CD4-positive, alpha-beta T cell treated with Interleukin-1 beta for 1 hour (primary cell): Measurements from ENCODE around the gene GALNT2.

Experiments
- DNase-seq, 2 donors: peaks; one replicate each; pipeline ENCODE4 v3.0.0-alpha.2; 2020 to 2022

The GALNT2 gene

GRCh38 chr1:230073371-230074035, 6.5 kb downstream of the GALNT2 start:
- no peak for DNase-seq

DNA sequence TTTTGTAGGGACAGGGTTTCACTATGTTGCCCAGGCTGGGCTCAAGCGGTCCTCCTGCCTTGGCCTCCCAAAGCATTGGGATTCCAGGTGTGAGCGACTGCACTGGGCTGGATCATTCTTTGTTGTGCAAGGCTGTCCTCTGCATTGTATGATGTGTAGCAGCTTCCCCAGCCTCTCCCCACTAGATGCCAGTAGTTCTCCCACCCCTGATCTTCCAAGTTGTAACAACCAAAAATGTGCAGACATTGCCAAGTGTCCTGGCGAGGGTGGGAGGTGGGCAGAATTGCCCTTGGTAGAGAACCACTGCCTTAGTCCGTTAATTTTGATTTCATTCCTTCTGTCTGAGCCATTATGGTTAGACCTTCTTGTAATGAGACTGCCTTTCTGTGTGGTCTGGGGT, 7.2 kb downstream of the GALNT2 start:
- DNase-seq = no peak

GRCh38 chr1:230074762-230075161, 7.7 kb downstream of the GALNT2 start:
- DNase-seq = no peak

DNA sequence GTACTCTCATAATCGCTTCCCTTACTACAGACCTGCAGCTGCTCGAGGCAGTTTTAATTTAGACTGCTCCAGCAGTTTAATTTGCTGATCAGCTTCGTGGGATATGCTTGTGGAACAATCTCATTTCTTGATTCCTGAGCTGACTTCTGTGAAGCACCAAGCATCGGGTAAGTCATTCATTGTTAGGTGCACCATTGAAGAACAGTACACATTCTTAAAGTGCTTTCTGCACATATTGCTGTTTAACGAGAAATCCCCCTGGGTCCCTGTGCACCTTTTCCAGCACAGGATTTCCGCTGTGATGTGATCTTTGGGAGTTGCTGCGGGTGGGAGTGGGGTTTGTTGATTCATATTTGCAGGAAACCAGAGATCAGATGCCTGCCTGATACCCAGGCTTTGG, 9.1 kb downstream of the GALNT2 start:
- no peak for DNase-seq

DNA sequence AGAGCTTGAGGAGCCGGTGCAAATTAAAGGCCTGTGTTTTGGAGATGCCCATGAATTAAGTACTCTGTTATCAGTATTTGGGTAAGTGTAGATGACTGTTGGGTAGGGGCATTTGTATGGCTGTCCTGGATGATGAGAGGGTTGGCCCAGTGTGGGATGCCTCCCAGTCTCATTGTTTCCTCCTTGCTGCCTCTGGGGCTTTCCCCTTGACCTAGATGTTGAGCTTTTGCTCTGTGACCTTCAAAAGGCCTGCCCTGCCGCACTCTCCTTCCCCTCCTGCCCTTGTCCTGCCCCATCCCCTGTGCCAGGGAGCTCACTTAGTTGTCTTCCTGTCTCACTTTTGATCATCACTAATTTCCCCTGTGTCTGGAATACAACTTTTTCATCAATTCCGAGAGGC, 10.0 kb downstream of the GALNT2 start:
- no peak for DNase-seq

DNA sequence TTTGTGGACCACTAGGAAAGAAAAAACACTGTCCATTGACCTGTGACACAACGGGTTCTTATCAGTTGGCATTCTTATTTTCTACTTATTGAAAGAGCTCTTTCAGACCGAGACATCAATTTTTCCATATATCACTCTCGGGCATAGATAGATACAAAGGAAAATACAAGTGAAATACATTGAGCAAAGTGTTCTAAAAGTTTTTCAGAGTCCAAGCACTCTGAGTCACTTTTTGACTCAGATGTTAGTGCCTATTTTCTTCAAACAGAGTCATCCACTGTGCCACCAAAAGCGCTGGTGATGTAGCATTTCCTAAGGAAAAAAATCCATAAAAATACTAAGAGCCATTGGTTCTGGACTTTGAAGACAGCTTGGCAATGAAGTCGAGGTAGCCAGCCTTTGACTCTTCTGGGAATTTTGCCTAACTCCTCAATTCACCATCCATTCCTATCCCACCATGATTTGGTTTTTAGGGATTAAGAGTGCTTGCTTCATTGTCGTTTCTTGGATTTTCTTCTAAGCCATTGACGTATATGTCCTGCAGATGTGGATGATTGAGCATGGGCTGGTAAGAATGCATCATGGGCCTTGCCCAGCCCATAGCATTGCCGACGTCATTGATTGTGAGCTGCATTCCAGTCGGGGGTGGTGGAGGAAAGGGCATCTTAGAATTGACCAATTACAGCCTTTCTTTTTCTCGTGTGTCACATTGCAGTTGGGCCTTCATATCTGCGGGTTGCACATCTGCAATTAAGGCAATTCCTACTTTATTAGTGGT, 10.6 kb downstream of the GALNT2 start:
- DNase-seq = no peak

DNA sequence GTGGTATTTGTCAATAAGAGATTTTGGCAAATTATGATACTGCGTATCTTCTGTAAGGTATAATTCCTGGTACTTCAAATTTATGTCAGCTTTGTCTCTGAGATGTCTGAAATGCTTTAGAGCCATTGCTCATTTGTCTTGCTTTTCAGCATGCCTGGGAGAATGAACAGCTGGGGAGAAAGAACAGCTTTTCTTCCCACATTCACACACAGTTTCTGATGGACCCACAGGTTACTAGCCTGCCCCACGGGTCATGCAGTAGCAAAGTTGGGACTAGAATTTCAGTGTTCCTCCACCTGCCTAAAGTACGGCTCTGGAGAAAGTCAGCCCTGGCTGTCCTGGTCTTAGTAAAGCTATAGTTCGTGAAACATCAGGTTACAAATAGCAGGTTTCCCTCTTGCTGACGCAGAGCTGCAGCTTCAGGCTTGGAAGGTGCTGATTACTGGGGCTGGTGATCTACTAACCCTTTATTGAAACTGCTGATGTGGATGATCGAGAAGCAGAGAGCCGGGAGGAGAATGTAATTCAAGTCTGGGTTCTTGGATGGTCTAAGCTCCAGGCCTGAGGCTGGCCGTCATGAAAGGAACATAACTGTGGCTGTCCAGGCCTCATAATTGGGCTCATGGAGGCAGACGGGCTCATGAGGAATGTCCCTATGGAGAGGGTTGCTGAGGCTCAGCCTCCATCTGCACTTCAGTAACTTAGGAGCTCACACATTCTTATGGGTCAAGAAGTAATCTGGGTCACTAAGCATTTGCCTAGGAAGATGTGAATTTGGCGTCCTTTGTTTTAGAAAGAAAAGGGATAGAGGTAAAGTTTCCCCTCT, 12.4 kb downstream of the GALNT2 start:
- no peak for DNase-seq

DNA sequence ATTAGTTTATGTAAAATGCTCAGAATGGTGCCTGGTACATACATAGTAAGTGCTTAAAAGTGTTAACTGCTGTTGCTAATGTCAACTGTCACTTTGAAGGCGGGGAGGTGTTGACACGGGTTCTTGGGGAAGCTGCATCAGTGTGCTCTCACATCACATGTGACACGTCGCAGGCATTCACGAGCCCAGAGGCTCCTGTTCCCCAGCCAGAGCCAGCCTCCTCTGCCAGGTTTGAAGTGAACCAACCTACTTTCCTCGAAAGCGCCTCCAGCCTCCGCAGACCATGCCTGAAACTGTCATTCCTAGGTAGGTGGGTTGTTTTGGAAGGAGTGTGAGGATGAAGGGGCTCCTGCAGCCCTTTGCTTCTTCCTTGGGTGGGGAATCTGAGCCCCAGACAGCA, 13.8 kb downstream of the GALNT2 start:
- DNase-seq = no peak

DNA sequence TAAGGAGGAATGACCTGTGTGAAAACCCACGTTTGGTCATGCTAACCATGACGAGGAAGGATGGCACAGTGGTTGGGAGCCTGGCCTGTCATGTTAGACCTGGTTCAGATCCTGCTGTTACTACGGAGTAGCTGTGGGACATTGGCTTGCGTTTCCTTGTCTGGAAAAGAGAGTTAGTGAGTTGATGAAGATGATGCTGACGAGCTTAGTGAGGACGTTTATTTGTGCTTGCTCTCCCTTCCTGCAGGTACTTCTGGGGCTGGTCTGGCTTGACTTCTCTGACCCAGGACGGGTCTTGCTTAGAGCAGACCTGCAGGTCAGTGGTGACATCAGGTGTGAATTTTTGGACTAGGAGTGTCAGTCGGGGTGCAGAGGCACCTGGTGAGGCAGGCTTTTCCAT, 14.7 kb downstream of the GALNT2 start:
- DNase-seq = no peak

- no peak for DNase-seq
Measured at GRCh38 chr1:230082211-230082610, 15.2 kb downstream of the GALNT2 start.

DNA sequence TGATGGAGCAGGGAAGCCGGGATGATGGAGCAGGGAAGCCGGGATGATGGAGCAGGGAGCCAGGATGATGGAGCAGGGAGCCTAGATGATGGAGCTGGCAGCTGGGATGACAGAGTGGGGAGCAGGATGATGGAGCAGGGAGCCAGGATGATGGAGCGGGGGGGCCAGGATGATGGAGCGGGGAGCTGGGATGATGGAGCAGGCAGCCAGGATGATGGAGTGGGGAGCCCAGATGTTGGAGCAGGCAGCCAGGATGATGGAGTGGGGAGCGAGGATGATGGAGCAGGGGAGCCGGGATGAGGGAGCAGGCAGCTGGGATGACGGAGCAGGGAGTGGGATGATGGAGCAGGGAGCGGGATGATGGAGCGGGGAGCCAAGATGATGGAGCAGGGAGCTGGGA, 16.0 kb downstream of the GALNT2 start:
- DNase-seq = no peak

DNA sequence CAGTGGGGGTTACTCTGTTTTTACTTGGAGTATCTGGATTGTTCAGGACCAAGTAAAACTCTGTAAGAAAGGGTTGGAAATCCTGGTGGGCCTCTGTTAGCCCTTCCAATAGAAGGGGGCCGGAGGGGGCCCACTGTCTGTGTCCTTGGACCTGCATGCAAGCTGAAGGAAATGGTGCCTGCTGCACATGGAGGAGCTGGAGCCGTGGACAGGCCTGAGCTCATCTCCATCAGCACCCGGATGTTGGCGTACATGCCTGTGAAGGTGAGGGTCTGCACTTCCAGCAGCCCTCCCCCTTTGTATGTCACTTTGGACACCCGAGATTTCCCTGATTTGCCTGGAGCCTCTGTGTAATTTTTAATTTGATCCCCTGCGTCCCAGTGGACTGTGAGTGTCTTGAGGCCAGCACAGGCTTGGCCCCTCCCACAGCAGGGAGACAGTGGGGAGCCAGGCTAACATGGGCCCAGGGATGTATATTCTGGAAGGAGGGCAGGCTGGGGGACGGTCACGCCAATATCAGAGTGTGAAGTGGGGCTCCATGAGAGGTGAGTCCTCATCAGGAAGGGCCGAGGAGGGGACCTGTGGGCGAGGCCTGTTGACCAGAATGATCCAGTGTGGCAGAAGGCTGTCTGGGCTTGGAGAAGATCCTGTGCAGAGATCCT, 16.8 kb downstream of the GALNT2 start:
- no peak for DNase-seq

GRCh38 chr1:230084408-230085177, 17.6 kb downstream of the GALNT2 start:
- no peak for DNase-seq

- no peak for DNase-seq
Measured at GRCh38 chr1:230085178-230085515, 18.1 kb downstream of the GALNT2 start.

DNA sequence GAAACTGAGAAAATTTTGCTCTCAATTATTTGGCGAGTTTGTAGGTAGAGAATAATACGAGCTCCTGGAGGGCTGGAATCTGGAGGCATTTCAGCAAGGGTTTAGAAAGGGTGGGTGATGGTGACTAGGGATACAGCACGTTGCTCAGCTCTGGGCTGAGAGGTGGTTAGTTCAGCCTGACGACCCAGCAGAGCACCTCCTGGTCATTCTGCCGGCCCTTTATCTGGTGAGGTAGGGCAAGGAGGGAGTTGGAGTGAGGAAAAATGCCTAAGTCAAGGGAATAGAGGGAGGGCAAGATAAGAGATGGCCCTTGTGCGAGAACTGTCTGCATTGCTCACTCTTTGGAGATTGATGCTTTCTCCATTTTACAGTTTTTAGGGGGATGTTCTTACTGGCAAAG, 19.1 kb downstream of the GALNT2 start:
- DNase-seq = no peak

GRCh38 chr1:230087028-230087716, 20.1 kb downstream of the GALNT2 start:
- DNase-seq = no peak

DNA sequence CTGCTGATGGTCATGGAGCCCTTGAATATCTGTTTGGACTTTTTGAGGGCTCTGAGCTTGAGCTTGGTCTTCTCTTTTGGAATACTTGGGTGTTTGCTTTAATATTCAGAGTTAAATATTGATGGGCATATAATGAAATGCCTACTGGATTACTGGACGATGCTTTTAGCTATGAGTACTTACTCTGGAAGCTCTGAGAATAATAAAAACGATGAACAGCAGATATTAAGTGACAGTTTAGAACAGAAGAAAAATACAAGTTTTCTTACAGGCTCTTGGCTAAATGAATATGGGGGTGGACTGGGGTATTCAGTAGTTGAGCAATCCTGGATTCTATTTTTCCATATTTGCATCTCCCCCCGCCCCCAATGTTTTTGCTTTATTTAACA, 20.7 kb downstream of the GALNT2 start:
- no peak for DNase-seq

DNA sequence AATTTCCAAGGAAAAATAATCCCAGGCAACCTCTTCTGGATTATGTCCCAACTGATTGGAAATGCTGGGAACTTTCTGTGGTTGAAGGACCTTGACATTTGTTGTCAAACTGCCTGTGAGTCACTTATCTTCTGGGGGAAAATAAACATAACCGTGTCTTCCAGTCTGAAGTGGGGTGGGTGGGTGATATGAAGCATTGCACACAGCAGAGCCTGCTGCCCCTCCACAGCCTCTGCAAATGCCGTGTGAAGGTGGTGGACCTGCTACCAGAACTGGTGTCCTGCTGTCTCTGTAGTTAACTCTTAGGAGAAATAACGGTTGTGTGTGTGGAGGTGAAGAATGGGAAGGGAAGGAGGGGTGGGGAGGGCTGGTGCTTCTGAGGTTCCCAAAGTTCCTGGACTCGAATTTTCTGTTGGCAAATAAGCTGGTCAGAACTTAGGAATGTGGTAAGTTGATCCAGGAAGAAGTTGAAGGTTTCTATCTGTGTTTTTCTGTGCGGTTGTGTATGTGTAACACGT, 23.2 kb downstream of the GALNT2 start:
- no peak for DNase-seq

DNA sequence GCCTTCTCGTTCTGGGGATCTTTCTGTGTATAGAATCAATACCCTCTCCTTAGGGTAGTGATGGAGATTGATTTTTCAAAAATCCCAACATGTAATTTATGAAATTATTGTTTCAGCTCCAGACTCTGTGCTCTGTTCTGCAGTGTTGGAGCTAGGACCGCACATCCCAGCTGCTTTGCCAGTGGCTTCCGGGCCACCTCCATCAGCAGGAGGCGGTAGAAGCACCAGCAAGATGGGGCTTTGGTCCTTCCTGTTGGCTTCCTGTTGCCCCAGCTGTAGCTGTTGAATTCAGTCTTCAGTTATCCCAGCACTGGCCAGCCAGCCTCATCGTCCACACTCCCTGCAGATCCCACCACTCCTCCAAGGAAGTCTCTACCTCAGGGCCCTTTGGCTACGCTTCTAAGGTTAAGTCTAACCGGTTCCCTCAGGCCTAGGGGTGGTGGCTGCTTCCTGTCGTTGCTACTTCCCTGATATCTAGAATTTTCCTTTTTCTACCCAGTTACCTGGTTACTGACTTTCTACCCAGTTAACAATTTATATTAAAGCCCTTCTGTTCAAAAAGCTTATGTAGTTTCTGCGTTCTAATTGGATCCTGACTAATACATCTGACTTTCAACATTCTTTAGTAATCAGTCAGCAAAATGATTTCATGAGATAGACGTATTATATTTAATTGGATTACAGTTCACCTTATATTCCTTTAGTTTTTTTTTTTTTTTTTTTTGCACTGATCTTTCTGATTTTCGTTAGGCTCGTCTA, 24.6 kb downstream of the GALNT2 start:
- DNase-seq = no peak

DNA sequence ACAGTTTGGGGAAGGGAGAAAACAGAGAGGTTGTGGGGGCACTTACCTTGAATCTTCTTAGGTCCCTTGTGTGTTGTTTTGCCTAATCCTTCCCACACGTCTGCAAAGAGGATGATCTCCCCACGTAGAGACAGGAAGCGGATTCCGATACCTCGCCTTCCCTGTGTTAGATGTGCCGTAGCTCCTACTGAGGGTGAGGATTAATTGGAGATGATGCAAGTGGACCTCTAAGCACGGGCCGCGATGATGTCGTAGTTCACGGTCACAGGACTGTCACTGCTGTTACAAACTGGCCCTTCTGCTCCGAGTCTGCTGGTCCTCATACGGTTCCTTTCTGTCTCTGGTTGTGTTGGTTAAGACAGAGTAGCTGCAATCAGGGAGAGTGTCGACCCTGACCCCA, 27.7 kb downstream of the GALNT2 start:
- no peak for DNase-seq

DNA sequence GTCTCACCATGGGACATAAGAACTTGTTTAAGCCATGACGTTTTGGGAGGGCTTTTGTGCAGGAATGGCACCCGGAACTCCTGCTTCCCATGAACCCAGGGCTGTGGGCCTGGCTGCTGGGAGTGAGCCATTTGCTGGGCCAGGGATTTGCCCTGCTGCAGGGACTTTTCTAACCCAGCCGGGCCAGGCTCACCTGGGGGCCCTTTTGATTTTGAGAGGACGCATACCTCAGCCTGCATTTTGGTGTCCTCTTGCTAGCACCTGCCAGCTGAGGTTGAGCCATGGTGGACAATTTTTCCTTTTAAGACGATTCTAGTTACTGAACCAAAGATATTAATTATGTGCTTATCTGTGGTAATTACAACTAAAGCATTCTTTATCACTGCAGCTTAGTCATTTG, 28.9 kb downstream of the GALNT2 start:
- no peak for DNase-seq
